Activated naive CD4-positive, alpha-beta T cell treated with anti-CD3 and anti-CD28 coated beads for 36 hours (primary cell): ENCODE data around the gene GRK2. TPM values are rescaled to one million over a fixed set of nuclear protein-coding genes. Genes with fewer than 3 reads are reported as not detected.
A peak's percentile ranks its signal among the peaks of the same experiment; 100 is the strongest.

Source experiments
- CTCF ChIA-PET: fragments of 350-600 bp; sonication (Branson Sonifier 250); formaldehyde crosslinking; loops from one replicate; lab custom pipeline; 2021; ENCODE audit warnings: antibody characterized with exemption; lab: Charles Lee
- DNase-seq: peaks from one replicate; pipeline ENCODE4 v3.0.0-alpha.2; 2020
- H3K27ac Mint-ChIP-seq: one replicate; pipeline ENCODE4 v1.8.0; 2021; ENCODE audit warnings: mild to moderate bottlenecking, mixed read lengths
- H3K27me3 Mint-ChIP-seq: one replicate; pipeline ENCODE4 v1.8.0; 2021; ENCODE audit warnings: low read depth, mixed read lengths
- H3K36me3 Mint-ChIP-seq: one replicate; pipeline ENCODE4 v1.8.0; 2021; ENCODE audit warnings: low read depth, mixed read lengths
- H3K4me1 Mint-ChIP-seq: one replicate; pipeline ENCODE4 v1.8.0; 2021; ENCODE audit warnings: low read depth, mixed read lengths
- H3K4me3 Mint-ChIP-seq: one replicate; pipeline ENCODE4 v1.8.0; 2021; ENCODE audit warnings: mild to moderate bottlenecking, moderate library complexity, mixed read lengths
- H3K9me3 Mint-ChIP-seq: one replicate; pipeline ENCODE4 v1.8.0; 2021; ENCODE audit warnings: mixed read lengths
- intact Hi-C: fragments of 100-400 bp; cut with micrococcal nuclease; formaldehyde crosslinking; loops from one replicate; pipeline ENCODE4 v1.15.1; 2023
- total RNA-seq, 2 experiments: library from RNA; stranded (reverse); gene quantifications; one replicate each; pipeline ENCODE4 v1.2.3, GENCODE V29; 2021

Gene GRK2
- total RNA-seq, 2 experiments from 2014 or later: 293 to 295 TPM

- H3K4me3 Mint-ChIP-seq: peak overlapping the region; percentile 72
- intact Hi-C loops: loop anchor here (1.0 to 5.0 kb wide), 3 partner anchors 51 to 241 kb away; partner anchors contain the start of genes CDK2AP2, PITPNM1, PPP1CA and TBC1D10C
- H3K36me3 Mint-ChIP-seq: peaks cover 36% of the 10 kb centered on the region
- CTCF ChIA-PET: interaction anchor here (0.6 to 4.9 kb wide), 9 partner anchors 12 to 184 kb away, joined by 3 to 108 read pairs (median 7); partner anchors contain the start of gene SSH3
- peak overlapping the region; percentile 87 for H3K27ac Mint-ChIP-seq
- H3K27me3 Mint-ChIP-seq: no peaks in the 10 kb centered on the region
- DNase-seq: peak; percentile 81
- peaks cover 72% of the 10 kb centered on the region for H3K4me1 Mint-ChIP-seq
- no peaks in the 10 kb centered on the region for H3K9me3 Mint-ChIP-seq
These were observed 432 bp upstream of the GRK2 start for GRCh38 chr11:67265633-67266448.

- Mint-ChIP-seq H3K27ac (peak overlapping the region; percentile 99), H3K27me3 (no peaks in the 10 kb centered on the region), H3K9me3 (no peaks in the 10 kb centered on the region), H3K4me1 (peaks cover 78% of the 10 kb centered on the region), H3K36me3 (peaks cover 52% of the 10 kb centered on the region), H3K4me3 (peak overlapping the region; percentile 86)
- intact Hi-C loops: loop anchor here (1.0 to 5.0 kb wide), 5 partner anchors 10 to 240 kb away; partner anchors contain the start of genes CDK2AP2, PITPNM1, PPP1CA and TBC1D10C
- DNase-seq: peak; percentile 69
- CTCF ChIA-PET: interaction anchor here (0.7 to 2.7 kb wide), 6 partner anchors 10 to 169 kb away, joined by 3 to 20 read pairs (median 6); no protein-coding TSS in a partner anchor
These were observed 1.2 kb downstream of the GRK2 start for GRCh38 chr11:67267188-67268080.

GRCh38 chr11:67268081-67268961, 2.0 kb downstream of the GRK2 start:
- Mint-ChIP-seq H3K4me3 (peak overlapping the region; percentile 86), H3K4me1 (peaks cover 78% of the 10 kb centered on the region), H3K27me3 (no peaks in the 10 kb centered on the region), H3K9me3 (no peaks in the 10 kb centered on the region), H3K27ac (peak overlapping the region; percentile 99), H3K36me3 (peaks cover 56% of the 10 kb centered on the region)
- intact Hi-C loops: loop anchor here (1.0 to 5.0 kb wide), 5 partner anchors 9 to 239 kb away; partner anchors contain the start of genes CDK2AP2, PITPNM1, PPP1CA and TBC1D10C
- CTCF ChIA-PET: interaction anchor here (1.2 to 2.7 kb wide), 6 partner anchors 9 to 113 kb away, joined by 3 to 20 read pairs (median 6); no protein-coding TSS in a partner anchor
- DNase-seq: peak; percentile 91

- Mint-ChIP-seq H3K4me1 (peaks cover 77% of the 10 kb centered on the region), H3K9me3 (no peaks in the 10 kb centered on the region), H3K36me3 (peaks cover 56% of the 10 kb centered on the region), H3K27me3 (no peaks in the 10 kb centered on the region), H3K4me3 (peak overlapping the region; percentile 86), H3K27ac (peak overlapping the region; percentile 99)
- CTCF ChIA-PET: interaction anchor here (0.7 to 4.1 kb wide), 5 partner anchors 9 to 83 kb away, joined by 4 to 25 read pairs (median 4); partner anchors contain the start of gene ANKRD13D
- intact Hi-C loops: loop anchor here (1.0 to 5.0 kb wide), 5 partner anchors 8 to 238 kb away; partner anchors contain the start of genes CDK2AP2, PITPNM1, PPP1CA and TBC1D10C
- no peak for DNase-seq
These were observed 2.6 kb downstream of the GRK2 start for GRCh38 chr11:67268962-67269268.

GRCh38 chr11:67269401-67270255, 3.4 kb downstream of the GRK2 start:
- Mint-ChIP-seq H3K9me3 (no peaks in the 10 kb centered on the region), H3K27me3 (no peaks in the 10 kb centered on the region), H3K36me3 (peaks cover 59% of the 10 kb centered on the region), H3K27ac (peak overlapping the region; percentile 99), H3K4me1 (peaks cover 77% of the 10 kb centered on the region), H3K4me3 (peak overlapping the region; percentile 86)
- CTCF ChIA-PET: interaction anchor here (0.7 to 4.1 kb wide), 8 partner anchors 8 to 82 kb away, joined by 3 to 25 read pairs (median 4); partner anchors contain the start of gene ANKRD13D
- intact Hi-C loops: loop anchor here (5.0 kb wide), 2 partner anchors 133 to 238 kb away; partner anchors contain the start of genes CDK2AP2, PITPNM1, PPP1CA and TBC1D10C
- DNase-seq: peak; percentile 45

- Mint-ChIP-seq H3K27ac (peak overlapping the region; percentile 99), H3K36me3 (peaks cover 63% of the 10 kb centered on the region), H3K27me3 (no peaks in the 10 kb centered on the region), H3K9me3 (no peaks in the 10 kb centered on the region), H3K4me3 (peak overlapping the region; percentile 86), H3K4me1 (peaks cover 77% of the 10 kb centered on the region)
- CTCF ChIA-PET: interaction anchor here (0.8 to 4.1 kb wide), 9 partner anchors 7 to 81 kb away, joined by 3 to 25 read pairs (median 8); partner anchors contain the start of gene ANKRD13D
- peak; percentile 51 for DNase-seq
- intact Hi-C loops: no loop called here
These were observed 4.3 kb downstream of the GRK2 start for GRCh38 chr11:67270256-67271204.

GRCh38 chr11:67271205-67271540, 4.9 kb downstream of the GRK2 start:
- no peaks in the 10 kb centered on the region for H3K9me3 Mint-ChIP-seq
- H3K27me3 Mint-ChIP-seq: no peaks in the 10 kb centered on the region
- peaks cover 65% of the 10 kb centered on the region for H3K36me3 Mint-ChIP-seq
- CTCF ChIA-PET: interaction anchor here (1.1 to 4.1 kb wide), 6 partner anchors 9 to 81 kb away, joined by 4 to 25 read pairs (median 9); partner anchors contain the start of gene ANKRD13D
- H3K4me3 Mint-ChIP-seq: peak overlapping the region; percentile 86
- peak overlapping the region; percentile 99 for H3K27ac Mint-ChIP-seq
- peaks cover 77% of the 10 kb centered on the region for H3K4me1 Mint-ChIP-seq
- intact Hi-C loops: no loop called here
- no peak for DNase-seq

GRCh38 chr11:67271541-67272284, 5.4 kb downstream of the GRK2 start:
- peak; percentile 89 for DNase-seq
- H3K27ac Mint-ChIP-seq: peak overlapping the region; percentile 99
- no peaks in the 10 kb centered on the region for H3K9me3 Mint-ChIP-seq
- H3K36me3 Mint-ChIP-seq: peaks cover 67% of the 10 kb centered on the region
- peak overlapping the region; percentile 86 for H3K4me3 Mint-ChIP-seq
- H3K27me3 Mint-ChIP-seq: no peaks in the 10 kb centered on the region
- intact Hi-C loops: no loop called here
- peaks cover 81% of the 10 kb centered on the region for H3K4me1 Mint-ChIP-seq
- CTCF ChIA-PET: interaction anchor here (1.9 to 4.1 kb wide), 5 partner anchors 9 to 80 kb away, joined by 8 to 25 read pairs (median 10); partner anchors contain the start of gene ANKRD13D
